ENCODE data around the gene SNTA1.

GRCh38 chr20:33377366-33377765, 66.2 kb downstream of the SNTA1 start:
- TF ChIP-seq CTCF (IDR thresholded peaks at IDR 0.05; ENCODE audit: low read depth, low read length), result no peak
- TF ChIP-seq EZH2phosphoT487 (IDR thresholded peaks at IDR 0.05; ENCODE audit: low read depth), result no peak
